GM12878 (cell line): ENCODE results near the gene CCDC12. TPM values are rescaled to one million over a fixed set of nuclear protein-coding genes. Genes with fewer than 3 reads are reported as not detected.
A peak's percentile ranks its signal among the peaks of the same experiment; 100 is the strongest.

Experiments used
- ATAC-seq: fragments of 200-7000 bp; cut with Tn5 transposase; 3 replicates; pipeline ENCODE4 v1.9.1; 2020; ENCODE audit warnings: mild to moderate bottlenecking, moderate library complexity
- BruUV-seq: library from RNA; stranded (reverse); fragments of 400-500 nt; replicated peaks from 2 replicates; lab custom pipeline; 2021; lab: Mats Ljungman, UMichigan
- CTCF ChIA-PET: fragments of 300-600 bp; sonication (Branson Sonifier 250); formaldehyde crosslinking; extraction: SDS; loops from one replicate; lab custom pipeline; 2021; ENCODE audit warnings: inconsistent platforms; lab: Yijun Ruan, JAX
- POLR2A ChIA-PET: fragments of 350-600 bp; formaldehyde crosslinking; extraction: SDS; loops from one replicate; lab custom pipeline; 2021; ENCODE audit warnings: inconsistent platforms; lab: Charles Lee
- RAD21 ChIA-PET: fragments of 300-600 bp; sonication (Branson Sonifier 250); formaldehyde crosslinking; loops from one replicate; lab custom pipeline; 2023; ENCODE audit warnings: antibody characterized with exemption; ENCODE audit not compliant: unreplicated experiment; lab: Charles Lee
- SMC1A ChIA-PET: fragments of 300-600 bp; sonication (Branson Sonifier 250); formaldehyde crosslinking; loops from one replicate; lab custom pipeline; 2023; ENCODE audit not compliant: unreplicated experiment, uncharacterized antibody; lab: Charles Lee
- DNase-seq: peaks from one replicate; pipeline ENCODE4 v3.0.0-alpha.2; 2011; ENCODE audit warnings: low read depth, low spot score
- FAIRE-seq: peaks from 3 replicates; lab custom pipeline; 2011; peaks lifted over from hg19 to GRCh38; lab: Jason Lieb, UNC
- H2AFZ ChIP-seq: 2 replicates; pipeline ENCODE4 v1.6.0; 2011; ENCODE audit warnings: low read depth, low read length, control low read depth; ENCODE audit not compliant: control insufficient read depth
- H3K27ac ChIP-seq: 2 replicates; pipeline ENCODE4 v1.5.1; 2011; ENCODE audit warnings: control low read depth; ENCODE audit not compliant: control insufficient read depth, insufficient read depth
- H3K27me3 ChIP-seq, 2 experiments: replicated peaks in 1 of 2; 2 replicates each; pipeline versions ENCODE4 v1.6.0 to v1.6.1; 2011; ENCODE audit warnings: low read length in 1 of 2; ENCODE audit not compliant: control insufficient read depth in 2 of 2, insufficient read depth in 2 of 2
- H3K36me3 ChIP-seq, 2 experiments: 2 replicates each; pipeline ENCODE4 v1.5.1; 2011; ENCODE audit warnings: low read length in 1 of 2; ENCODE audit not compliant: control insufficient read depth in 2 of 2, insufficient read depth in 2 of 2
- H3K4me1 ChIP-seq: 2 replicates; pipeline ENCODE4 v1.6.1; 2011; ENCODE audit warnings: mild to moderate bottlenecking, low read length, moderate library complexity, mixed read lengths; ENCODE audit not compliant: control insufficient read depth, insufficient read depth
- H3K4me2 ChIP-seq: 2 replicates; pipeline ENCODE4 v1.6.0; 2011; ENCODE audit warnings: control low read depth; ENCODE audit not compliant: control insufficient read depth, insufficient read depth
- H3K4me3 ChIP-seq: fragments of 200-600 bp; sonication (generic); 2 replicates; pipeline ENCODE4 v1.5.1; 2016
- H3K79me2 ChIP-seq: 2 replicates; pipeline ENCODE4 v1.6.0; 2011; ENCODE audit warnings: low read length; ENCODE audit not compliant: control insufficient read depth, insufficient read depth
- H3K9ac ChIP-seq: 2 replicates; pipeline ENCODE4 v1.8.0; 2011; ENCODE audit warnings: low read length, control low read depth, mixed read lengths; ENCODE audit not compliant: control insufficient read depth, insufficient read depth
- H3K9me3 ChIP-seq: replicated peaks from 3 replicates; pipeline ENCODE4 v1.5.1; 2011; ENCODE audit warnings: mild to moderate bottlenecking, low read length; ENCODE audit not compliant: control insufficient read depth, insufficient read depth
- H4K20me1 ChIP-seq: 2 replicates; pipeline ENCODE4 v1.6.0; 2011; ENCODE audit not compliant: control insufficient read depth, insufficient read depth
- BCL3 ChIP-seq: IDR thresholded peaks from 2 replicates; pipeline ENCODE4 v1.6.1; 2011; ENCODE audit warnings: borderline replicate concordance, low read depth, mild to moderate bottlenecking, moderate library complexity, low read length; ENCODE audit not compliant: insufficient read depth, poor library complexity, severe bottlenecking
- CHD1 ChIP-seq: IDR thresholded peaks from 2 replicates; pipeline ENCODE4 v1.6.1; 2012; ENCODE audit warnings: low read depth, low read length, improper control_type of control experiment
- CTCF ChIP-seq, 3 experiments: IDR thresholded peaks in 2 of 3; conservative IDR thresholded peaks in 1 of 3; 2 replicates each; pipeline ENCODE4 v1.5.1; 2011; ENCODE audit warnings: low read depth in 3 of 3, low read length in 3 of 3, mild to moderate bottlenecking in 3 of 3, control low read depth in 2 of 3, moderate library complexity in 2 of 3, inconsistent platforms in 1 of 3, mixed read lengths in 1 of 3; ENCODE audit not compliant: control insufficient read depth in 2 of 3, insufficient read depth in 1 of 3; ENCODE audit errors: extremely low read depth in 1 of 3
- DPF2 ChIP-seq: fragments of 450-650 bp; IDR thresholded peaks from 2 replicates; pipeline ENCODE4 v1.6.1; 2017; ENCODE audit warnings: mild to moderate bottlenecking
- E4F1 ChIP-seq: fragments of 450-650 bp; IDR thresholded peaks from 2 replicates; pipeline ENCODE4 v1.6.1; 2018; ENCODE audit warnings: borderline replicate concordance, mild to moderate bottlenecking; ENCODE audit not compliant: partially characterized antibody
- EP300 ChIP-seq, 2 experiments: fragments of 150-350 bp in 1 of 2; IDR thresholded peaks; 2 replicates each; pipeline ENCODE4 v1.6.1; 2011 to 2012; ENCODE audit warnings: low read depth in 2 of 2, low read length in 2 of 2, borderline replicate concordance in 1 of 2, improper control_type of control experiment in 1 of 2, inconsistent platforms in 1 of 2; ENCODE audit not compliant: control insufficient read depth in 1 of 2
- HCFC1 ChIP-seq: fragments of 150-350 bp; IDR thresholded peaks from 2 replicates; pipeline ENCODE4 v1.6.1; 2014; ENCODE audit warnings: low read length
- PAX5 ChIP-seq: IDR thresholded peaks from 2 replicates; pipeline ENCODE4 v1.6.1; 2011; ENCODE audit warnings: low read depth, low read length, borderline replicate concordance
- RBBP5 ChIP-seq: fragments of 200-600 bp; sonication (generic); conservative IDR thresholded peaks from 2 replicates; pipeline ENCODE4 v1.6.1; 2016
- RUNX3 ChIP-seq: IDR thresholded peaks from 2 replicates; pipeline ENCODE4 v1.6.1; 2012; ENCODE audit warnings: low read length, inconsistent platforms
- SIN3A ChIP-seq: IDR thresholded peaks from 2 replicates; pipeline ENCODE4 v1.6.1; 2012; ENCODE audit warnings: low read depth, low read length, improper control_type of control experiment
- SIX5 ChIP-seq: IDR thresholded peaks from 2 replicates; pipeline ENCODE4 v1.6.1; 2011; ENCODE audit warnings: mild to moderate bottlenecking, low read depth, low read length, moderate library complexity; ENCODE audit not compliant: severe bottlenecking
- SREBF1 ChIP-seq: IDR thresholded peaks from 2 replicates; pipeline ENCODE4 v1.6.1; 2012; ENCODE audit warnings: mild to moderate bottlenecking, low read length
- SREBF2 ChIP-seq: IDR thresholded peaks from 2 replicates; pipeline ENCODE4 v1.6.1; 2012; ENCODE audit warnings: mild to moderate bottlenecking, low read length
- SUZ12 ChIP-seq: fragments of 200-600 bp; sonication (generic); IDR thresholded peaks from one replicate; pipeline ENCODE4 v1.6.1; 2018; ENCODE audit warnings: antibody characterized with exemption, mild to moderate bottlenecking; ENCODE audit not compliant: unreplicated experiment
- ZNF207 ChIP-seq: fragments of 450-650 bp; IDR thresholded peaks from 2 replicates; pipeline ENCODE4 v1.6.1; 2014; ENCODE audit warnings: antibody characterized with exemption, mild to moderate bottlenecking, borderline replicate concordance
- ZNF384 ChIP-seq: IDR thresholded peaks from 2 replicates; pipeline ENCODE4 v1.6.1; 2012; ENCODE audit warnings: low read depth, mild to moderate bottlenecking, low read length, improper control_type of control experiment, borderline replicate concordance
- WGBS: methylation state at CpG from one replicate; pipeline ENCODE4 v1.1.6; 2016; ENCODE audit warnings: low lambda C conversion rate; ENCODE audit not compliant: insufficient replicate concordance, insufficient coverage; ENCODE audit errors: missing lambda C conversion rate; 5-methylcytosine and 5-hydroxymethylcytosine counted together
- in situ Hi-C: fragments of 300-500 bp; cut with MboI; formaldehyde crosslinking; loops from 9 replicates; pipeline ENCODE4 v1.14.3; 2018; ENCODE audit warnings: mixed read lengths
- intact Hi-C: fragments of 100-400 bp; cut with micrococcal nuclease; formaldehyde crosslinking; loops from one replicate; pipeline ENCODE4 v1.14.2; 2022; ENCODE audit not compliant: unreplicated experiment
- polyA plus RNA-seq, 11 experiments: library from polyadenylated mRNA; depleted of rRNA in 4 of 11; unstranded in 6 of 11; stranded (reverse) in 5 of 11; fragments of >200 nt; fragmentation: Nextera tagmentation in 4 of 11; fragmentation: Illumina TruSeq in 1 of 11; extraction: Ambion mirVana in 4 of 11; extraction: Trizol in 1 of 11; gene quantifications; 1 replicate in 1 of 11; 2 replicates in 10 of 11; pipeline versions ENCODE4 v1.2.1 to v1.2.3, GENCODE V29; 2011 to 2016; ENCODE audit warnings: inconsistent platforms in 2 of 11, missing spikeins in 2 of 11, low read depth in 1 of 11
- total RNA-seq, 4 experiments: library from RNA; depleted of rRNA in 3 of 4; stranded (reverse); fragments of >200 nt in 3 of 4; fragmentation: Illumina TruSeq in 1 of 4; extraction: Trizol in 1 of 4; gene quantifications; 2 replicates each; pipeline versions ENCODE4 v1.2.1 to v1.2.3, GENCODE V29; 2013 to 2021

CCDC12 gene
- total and polyA plus RNA-seq, 10 of the 15 experiments (the other 5 are each of a cell fraction or from before 2014, with no cell fraction given): 9.2 to 91.4 (median 61.3) TPM

GRCh38 chr3:46990573-46991374 lies 14.2 kb upstream of the CCDC12 start:
- Histone ChIP-seq H2AFZ (no peak overlapping the region), H3K79me2 (peaks cover 38% of the 10 kb centered on the region), H3K27me3 (no peaks in the 10 kb centered on the region), H3K9ac (peak overlapping the region; percentile 44; the same call in 1 of the 2 replicates), H3K4me3 (no peak overlapping the region), H3K36me3 (peaks cover 17 to 24% of the 10 kb centered on the region in 2 experiments; a peak in 3 of 4 replicates), H3K27ac (peak overlapping the region; percentile 89), H3K9me3 (no peaks in the 10 kb centered on the region), H3K4me1 (peaks cover 59% of the 10 kb centered on the region), H3K4me2 (peak overlapping the region; percentile 67), H4K20me1 (no peaks in the 10 kb centered on the region)
- no peak for FAIRE-seq
- peak; percentile 85 for DNase-seq
- RAD21 ChIA-PET: interaction anchor here (0.8 to 1.4 kb wide), 2 partner anchors 12 to 63 kb away, joined by 3 read pairs; no protein-coding TSS in a partner anchor
- in situ Hi-C loops: no loop called here
- intact Hi-C loops: loop anchor here (1.0 kb wide), 1 partner anchor 11 kb away; the partner anchor contains the start of gene NBEAL2
- CTCF ChIA-PET: interaction anchor here (0.9 to 1.5 kb wide), 6 partner anchors 9 to 81 kb away, joined by 3 to 5 read pairs (median 4); no protein-coding TSS in a partner anchor
- SMC1A ChIA-PET: interaction anchor here (0.8 to 1.5 kb wide), 5 partner anchors 9 to 333 kb away, joined by 3 to 5 read pairs (median 3); no protein-coding TSS in a partner anchor
- 37% methylated on average over 11 of the region's 11 CpGs for WGBS
- ATAC-seq: peak; percentile 77
- POLR2A ChIA-PET: interaction anchor here (0.6 to 1.1 kb wide), 3 partner anchors 11 to 1912 kb away, joined by 4 to 5 read pairs (median 4); partner anchors contain the start of gene NBEAL2
- BruUV-seq: TSS peak; percentile 21
- no peak for TF ChIP-seq SREBF2
- TF ChIP-seq EP300 (IDR thresholded peaks at IDR 0.05; ENCODE audit: borderline replicate concordance in 1 of 2, control insufficient read depth in 1 of 2, low read depth in 2 of 2, low read length in 2 of 2): peak; percentile 57 to 76; a peak in 2 of 4 replicates
- 0 out of 2 replicates have a peak, but pooled peaks have one; percentile 83 for TF ChIP-seq DPF2
- no peak for TF ChIP-seq SIN3A
- no peak for TF ChIP-seq ZNF207
- no peak for TF ChIP-seq SUZ12
- TF ChIP-seq RBBP5: no peak
- TF ChIP-seq ZNF384: no peak
- no peak for TF ChIP-seq E4F1
- no peak for TF ChIP-seq RUNX3
- no peak for TF ChIP-seq BCL3
- no peak for TF ChIP-seq CHD1
- TF ChIP-seq PAX5: peak; percentile 77
- no peak for TF ChIP-seq SREBF1
- TF ChIP-seq SIX5: no peak
- no peak for TF ChIP-seq HCFC1
- TF ChIP-seq CTCF (IDR thresholded peaks at IDR 0.05 in 2 of 3, conservative IDR thresholded peaks at IDR 0.05 in 1 of 3; ENCODE audit: control insufficient read depth in 2 of 3, extremely low read depth in 1 of 3, insufficient read depth in 1 of 3, low read depth in 3 of 3, low read length in 3 of 3): no peak
